Endothelial cell of hepatic sinusoid (primary cell): ENCODE results near the gene CST9L.

Experiments
- in situ Hi-C: cut with HindIII; loops from 2 replicates; pipeline ENCODE4 v1.10.0; 2017; ENCODE audit warnings: low sequenced_read_pairs

Gene CST9L

DNA sequence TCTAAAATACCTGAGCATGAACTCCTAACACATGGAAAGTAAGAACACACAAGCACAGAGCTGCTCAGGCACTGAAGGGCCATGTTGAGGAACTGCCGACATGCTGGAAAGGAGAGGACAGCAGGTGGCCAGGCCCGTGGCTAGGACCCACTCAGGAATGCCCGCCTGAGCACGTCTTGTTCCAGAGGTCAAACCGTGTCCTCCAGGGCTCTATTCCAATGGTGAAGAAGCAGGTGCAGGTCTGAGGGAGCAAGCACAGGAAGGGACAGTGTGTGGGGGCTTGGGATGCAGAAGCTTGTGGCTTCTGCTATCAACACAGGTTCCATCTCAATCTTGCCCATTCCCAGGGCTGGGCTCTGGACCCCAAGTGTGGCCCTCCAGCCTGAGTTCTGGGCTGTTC is 20.7 kb downstream of the CST9L start:
- in situ Hi-C loops, result no loop called here

DNA sequence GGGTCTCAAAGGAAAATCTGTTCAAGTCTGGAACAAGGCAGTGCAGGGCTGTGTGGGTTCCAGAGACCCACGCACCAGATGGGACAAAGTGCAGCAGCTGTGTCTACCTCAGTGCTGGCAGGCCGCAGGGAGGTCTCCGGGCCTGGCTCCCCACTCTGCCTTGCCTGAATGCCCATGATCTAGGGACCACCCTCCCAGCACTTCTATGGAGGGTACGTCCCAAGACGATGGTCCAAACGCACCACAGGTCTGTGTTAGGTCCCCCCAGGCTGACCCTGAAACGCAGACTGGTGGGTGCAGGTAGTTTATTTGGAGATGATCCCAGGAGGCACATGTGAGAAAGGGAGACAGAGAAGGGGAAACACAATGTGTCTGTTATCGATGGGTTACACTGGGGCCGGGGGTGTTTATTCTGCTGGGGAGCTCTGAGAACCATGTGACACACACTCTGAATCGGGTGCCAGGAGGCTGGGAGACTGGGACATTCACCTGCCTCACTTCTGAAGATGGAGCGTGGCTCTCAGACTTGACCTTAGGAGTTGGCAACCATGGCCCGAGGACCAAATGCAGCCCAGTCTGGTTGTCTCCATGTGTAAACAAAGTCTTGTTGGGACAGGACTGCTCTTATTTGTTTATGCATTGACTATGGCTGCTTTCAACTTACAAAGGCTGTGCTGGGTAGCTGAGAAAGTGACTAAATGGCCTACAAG is 21.7 kb downstream of the CST9L start:
- in situ Hi-C loops, result no loop called here

DNA sequence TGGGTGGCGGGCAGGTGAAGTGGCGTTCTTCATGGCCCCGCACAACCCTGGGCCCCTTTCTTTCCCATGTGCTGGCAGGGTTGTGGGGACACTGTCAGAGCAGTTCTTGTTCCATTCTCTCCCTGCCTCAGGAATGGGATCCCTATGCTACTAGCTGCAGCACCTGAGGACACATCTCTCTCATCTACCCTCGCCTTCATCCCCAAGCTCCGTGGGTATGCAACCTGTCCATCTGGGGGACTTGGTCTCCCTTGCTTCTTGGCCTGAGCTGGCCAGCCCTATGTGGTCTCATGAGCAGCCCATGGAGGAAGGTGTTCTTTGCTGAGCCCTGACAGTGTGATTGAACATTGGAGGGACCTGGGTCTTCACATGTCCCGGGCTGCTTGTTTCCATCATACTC is 24.2 kb downstream of the CST9L start:
- in situ Hi-C loops, result no loop called here

DNA sequence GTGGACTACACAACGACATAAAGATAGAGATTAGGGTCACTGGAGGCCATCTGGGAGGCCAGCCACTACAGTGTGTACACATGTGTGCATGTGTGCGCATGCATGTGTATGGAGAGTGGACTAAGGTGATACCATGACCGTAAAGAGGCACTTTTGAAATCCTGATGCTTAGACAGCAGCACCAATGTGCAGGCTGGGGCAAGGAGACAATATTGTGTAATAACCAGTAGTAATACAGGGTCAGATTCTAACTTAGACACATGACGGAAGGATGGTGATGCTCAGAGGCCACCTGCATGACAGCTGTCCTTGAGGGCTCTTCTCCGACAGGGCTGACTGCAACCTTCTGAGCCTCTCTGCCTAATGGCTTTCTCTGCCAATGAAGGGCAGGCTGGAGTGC is 25.5 kb downstream of the CST9L start:
- in situ Hi-C loops, result no loop called here

DNA sequence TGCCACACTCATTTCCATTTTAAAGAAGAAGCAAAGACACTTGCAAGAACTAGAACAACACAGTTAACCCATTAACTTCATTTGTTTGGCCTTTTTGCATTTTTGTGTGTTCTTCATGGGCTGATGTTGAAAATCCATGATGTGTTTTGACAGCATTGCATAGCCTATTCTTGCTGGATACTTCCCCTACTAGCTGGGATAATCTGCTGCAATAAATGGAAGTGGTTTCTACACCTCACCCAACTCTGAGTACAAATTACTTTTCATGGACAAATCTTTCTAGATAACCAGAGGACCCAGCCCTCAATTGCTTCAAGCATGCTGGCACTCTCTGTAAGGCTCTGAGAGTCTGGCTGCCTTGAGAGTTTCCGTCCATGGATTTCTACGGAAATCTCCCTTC is 26.5 kb downstream of the CST9L start:
- in situ Hi-C loops, result no loop called here

DNA sequence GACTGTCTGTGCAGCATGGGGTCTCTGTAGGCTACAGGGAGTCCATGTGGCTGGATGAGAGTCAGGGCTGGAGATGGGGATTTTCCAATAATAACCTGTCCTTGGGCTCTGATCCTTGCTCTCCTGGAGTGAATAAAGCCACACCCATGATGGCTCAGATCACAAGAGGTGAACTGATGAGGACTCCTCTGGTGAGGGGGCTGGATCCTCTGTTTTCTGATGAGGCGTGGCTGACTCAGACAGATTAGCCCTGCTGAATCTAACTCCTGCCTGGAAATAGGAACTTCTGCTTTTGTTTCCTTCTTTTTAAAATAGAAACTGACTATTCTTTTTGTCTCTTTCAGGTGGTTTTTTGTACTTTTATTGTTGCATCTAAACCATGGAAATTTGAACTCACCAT is 27.0 kb downstream of the CST9L start:
- in situ Hi-C loops, result no loop called here

DNA sequence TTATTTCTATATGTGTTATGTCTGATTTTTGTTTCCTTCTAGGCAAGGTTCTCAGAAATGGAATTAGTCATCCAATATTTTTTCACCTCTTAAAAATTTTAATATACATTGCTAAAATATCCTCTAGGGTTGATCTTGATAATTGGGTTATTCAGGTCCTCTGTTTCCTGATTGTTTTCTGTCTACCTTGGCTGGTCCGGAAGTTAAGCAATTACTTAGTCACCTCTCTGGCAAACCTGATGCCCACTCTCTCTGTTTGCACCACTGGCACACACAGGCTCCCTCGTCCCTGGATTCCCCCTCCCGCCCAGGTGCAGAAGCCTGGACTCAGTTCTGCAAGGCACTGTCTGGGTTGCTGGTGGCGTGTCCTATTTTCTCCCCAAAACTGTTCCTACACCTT is 27.7 kb downstream of the CST9L start:
- in situ Hi-C loops, result no loop called here

DNA sequence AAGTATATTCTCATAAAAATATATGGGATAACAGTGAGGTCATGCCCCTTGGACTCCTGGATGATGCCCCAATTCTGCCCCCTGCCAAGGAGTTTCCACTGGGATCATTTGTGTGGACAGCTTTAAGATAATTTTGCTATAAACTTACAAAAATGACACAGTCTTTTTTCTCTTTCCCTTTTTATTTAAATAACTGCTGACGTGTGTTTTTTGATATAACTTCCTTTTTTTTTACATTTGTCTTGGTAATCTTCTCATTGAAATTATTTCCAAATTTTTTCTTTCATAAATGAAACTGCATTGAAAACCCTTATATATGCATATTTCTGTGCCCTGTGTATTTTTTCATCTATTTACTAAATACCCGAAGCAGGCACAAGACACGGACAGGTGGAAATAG is 31.3 kb downstream of the CST9L start:
- in situ Hi-C loops, result no loop called here

DNA sequence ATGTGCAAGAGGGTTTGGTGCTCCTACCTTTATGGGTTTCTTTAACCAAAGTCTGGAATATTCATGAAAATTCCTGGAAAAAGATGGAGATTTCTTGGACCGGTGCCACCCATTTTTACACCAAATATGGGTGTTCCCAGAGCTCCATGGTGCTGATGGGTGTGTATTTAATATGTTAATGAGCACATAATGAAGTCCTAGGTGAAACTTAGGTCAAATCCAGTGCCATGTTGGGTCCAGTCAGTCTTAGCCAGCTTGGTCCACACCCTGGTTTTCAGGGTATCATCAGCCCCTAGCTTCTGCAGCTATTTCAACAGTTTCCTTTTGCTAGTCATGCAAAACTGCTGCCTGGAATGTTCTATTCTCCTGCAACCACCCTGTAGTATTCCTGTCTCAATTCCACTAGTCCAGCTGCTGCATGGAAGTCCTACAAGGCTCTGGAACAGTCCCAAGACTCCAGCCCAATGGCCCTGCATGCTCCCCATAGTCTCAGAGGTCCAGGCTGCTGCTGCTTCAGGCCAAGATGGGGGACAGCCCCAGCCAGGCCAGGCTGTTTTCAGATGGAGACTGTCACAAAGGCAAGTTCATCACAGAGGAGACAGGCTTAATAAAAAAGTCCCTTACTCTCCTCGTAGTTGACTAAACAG is 31.8 kb downstream of the CST9L start:
- in situ Hi-C loops, result no loop called here

DNA sequence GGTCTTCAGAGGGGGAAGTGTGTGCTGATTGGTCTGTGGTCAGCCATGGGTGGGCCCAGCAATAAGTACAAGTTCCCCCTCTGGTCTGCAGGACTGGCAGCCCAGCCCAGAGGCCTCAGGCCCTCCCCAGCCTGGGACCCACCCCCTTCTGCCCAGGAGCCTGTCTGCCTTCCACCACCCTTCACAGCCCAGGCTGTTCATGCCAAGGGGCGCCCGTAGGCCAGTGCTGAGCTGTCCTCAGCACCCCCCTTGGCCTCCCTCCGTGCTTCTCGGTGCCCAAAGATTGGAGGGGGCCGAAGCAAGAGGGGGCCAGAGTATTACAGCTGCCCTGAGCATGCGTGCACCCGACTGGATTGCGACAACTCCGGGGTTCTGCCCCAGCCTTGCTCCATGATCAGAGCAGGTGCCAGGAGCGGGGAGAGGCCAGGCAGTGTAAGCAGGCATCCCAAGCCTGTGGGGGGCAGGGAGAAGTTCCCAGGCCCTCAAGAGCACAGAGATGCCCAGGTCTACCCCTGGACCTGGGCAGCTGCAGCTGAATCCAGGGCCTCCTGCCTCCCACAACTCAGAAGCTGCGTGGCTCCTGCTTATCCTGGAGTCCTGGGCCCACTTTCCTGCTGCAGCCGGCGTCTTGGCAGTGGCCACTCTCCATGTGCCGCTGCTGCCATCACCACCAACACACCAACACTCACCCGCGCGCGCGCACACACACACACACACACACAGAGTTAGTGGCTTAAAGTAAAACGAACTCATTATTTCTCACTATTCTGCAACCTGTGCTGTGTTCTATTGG is 33.3 kb downstream of the CST9L start:
- in situ Hi-C loops, result no loop called here

DNA sequence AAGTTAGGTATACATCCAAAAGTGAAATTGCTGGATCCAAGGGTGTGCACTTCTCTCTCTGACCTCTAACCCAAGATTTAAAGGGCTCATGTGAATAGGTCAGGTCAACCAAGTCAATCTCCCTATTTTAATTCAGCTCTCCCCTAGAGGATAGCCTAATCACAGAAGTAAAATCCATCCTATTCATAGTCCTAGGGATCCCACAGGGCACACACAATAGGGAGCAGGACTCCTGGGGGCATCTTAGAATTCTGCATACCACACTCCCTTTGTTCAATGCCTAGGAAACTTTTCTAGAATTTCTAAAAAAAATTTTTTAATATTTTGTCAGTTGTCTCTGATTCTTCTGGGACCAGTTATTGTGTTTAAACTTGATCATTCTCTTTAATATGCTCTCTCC is 35.1 kb downstream of the CST9L start:
- in situ Hi-C loops, result no loop called here

DNA sequence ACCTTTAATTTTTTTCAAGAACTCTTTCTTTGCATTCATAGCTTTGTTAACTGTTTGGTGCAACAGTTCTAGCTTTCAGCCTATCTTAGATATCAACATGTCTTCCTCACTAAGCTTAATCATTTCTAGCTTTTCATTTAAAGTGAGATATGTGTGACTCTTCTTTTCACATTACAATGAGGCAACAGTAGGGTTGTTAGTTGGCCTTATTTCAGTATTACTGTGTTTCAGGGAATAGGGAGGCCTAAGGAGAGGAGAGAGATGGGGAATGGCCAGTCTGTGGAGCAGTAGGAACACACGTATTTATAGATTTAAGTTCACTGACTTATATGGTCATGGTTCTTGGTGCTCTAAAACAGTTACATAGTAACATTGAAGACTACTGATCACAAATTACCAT is 35.8 kb downstream of the CST9L start:
- in situ Hi-C loops, result no loop called here

DNA sequence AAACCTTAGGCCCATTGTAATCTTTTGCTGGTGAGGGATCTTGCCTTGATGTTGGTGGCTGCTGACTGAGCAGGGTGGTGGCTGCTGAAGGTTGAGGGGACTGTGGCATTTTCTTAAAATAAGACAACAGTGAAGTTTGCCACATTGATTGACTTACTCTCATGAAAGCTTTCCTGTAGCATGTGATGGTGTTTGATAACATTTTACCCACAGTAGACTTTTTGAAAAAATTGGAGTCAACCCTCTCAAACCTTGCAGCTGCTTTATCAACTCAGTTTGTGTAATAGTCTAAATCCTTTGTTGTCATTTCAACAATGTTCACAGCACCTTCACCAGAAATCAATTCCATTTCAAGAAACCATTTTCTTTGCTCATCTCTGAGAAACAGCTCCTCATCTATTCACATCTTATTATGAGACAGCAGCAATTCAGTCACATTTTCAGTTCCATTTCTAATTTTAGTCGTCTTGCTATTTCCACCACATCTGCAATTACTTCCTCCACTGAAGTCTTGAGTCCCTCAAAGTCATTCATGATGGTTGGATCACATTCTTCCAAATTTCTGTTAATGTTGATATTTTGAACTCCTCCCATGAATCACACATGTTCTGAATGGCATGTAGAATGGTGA is 37.2 kb downstream of the CST9L start:
- in situ Hi-C loops, result no loop called here

DNA sequence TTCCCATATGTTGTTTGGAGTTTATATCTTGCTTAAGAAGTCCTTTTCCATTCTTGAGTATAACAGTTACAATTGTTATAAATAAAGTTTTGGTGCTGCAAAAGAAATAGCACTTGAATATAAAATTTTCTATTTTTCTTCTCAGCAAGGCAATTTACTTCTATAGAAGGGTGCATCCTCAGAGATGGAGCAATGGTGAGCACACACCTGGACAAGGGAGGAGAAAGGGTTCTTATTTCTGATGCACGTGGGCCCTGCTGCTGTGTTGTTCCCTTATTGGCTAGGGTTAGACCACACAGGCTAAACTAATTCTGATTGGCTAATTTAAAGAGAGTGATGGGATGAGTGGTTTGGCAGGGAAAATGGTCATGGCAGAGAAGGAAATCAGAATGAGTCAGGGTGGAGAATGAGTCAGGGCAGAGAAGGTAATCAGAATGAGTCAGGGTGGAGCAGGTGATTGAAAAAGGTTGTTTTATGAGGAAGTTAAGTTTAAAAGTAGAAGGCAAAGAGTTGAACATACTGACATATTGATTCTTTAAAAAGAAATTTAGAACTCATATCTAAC is 39.3 kb downstream of the CST9L start:
- in situ Hi-C loops, result no loop called here

DNA sequence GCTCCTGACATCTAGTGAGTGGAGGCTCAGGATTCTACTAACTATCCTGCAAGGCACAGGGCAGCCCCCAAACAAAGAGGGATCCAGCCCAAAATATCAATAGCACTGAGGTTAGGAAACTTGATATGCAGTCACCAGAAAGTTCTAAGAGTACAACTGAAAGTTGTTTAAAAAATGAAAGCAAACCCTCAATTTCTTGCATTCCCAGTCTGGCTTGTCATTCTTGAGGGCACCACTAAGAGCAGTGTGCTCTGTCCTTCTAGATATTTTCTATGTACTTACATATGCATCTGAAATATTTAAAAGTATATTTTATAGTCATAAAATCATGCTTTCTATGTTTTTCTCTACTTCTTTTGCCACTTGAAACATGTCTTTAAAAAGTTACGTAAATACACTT is 41.4 kb downstream of the CST9L start:
- in situ Hi-C loops, result no loop called here

DNA sequence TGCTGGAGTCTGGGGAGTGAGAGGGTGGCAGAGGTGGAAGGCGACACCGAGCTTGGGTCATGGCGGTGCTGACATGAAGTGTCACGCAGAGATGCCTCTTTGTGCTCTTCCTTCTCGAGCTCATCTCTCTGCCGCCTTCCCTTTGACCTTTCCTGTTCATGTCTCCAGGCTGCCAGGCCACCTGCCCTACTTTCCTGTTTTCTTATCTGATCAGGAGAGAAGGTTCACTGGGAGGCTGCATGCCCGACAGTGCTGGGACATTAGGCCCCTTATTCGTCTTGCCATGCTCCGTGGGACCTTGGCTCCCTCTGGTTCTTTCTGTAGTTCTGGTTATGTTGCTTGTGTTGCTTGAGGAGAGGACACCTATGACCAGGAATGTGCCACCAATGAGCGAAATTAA is 44.1 kb downstream of the CST9L start:
- in situ Hi-C loops, result no loop called here

DNA sequence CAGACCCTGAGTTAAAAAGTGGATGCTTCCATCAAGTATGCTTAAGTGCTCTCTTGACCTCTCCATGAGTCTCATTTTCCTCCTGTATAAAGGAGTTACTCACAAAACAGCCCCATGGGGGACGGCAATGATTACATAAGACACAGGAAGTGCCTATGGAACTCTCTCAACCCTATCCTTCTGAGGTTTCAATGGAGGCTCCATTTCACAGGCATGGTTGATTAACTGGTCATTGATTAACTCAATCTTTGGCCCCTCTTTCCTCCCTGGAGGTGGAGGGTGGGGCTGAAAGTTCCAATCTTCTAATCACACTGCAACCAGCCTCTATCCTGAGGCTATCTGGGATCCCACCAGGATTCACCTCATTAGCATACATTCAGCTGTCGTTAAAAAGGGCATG is 48.1 kb downstream of the CST9L start:
- in situ Hi-C loops, result no loop called here

DNA sequence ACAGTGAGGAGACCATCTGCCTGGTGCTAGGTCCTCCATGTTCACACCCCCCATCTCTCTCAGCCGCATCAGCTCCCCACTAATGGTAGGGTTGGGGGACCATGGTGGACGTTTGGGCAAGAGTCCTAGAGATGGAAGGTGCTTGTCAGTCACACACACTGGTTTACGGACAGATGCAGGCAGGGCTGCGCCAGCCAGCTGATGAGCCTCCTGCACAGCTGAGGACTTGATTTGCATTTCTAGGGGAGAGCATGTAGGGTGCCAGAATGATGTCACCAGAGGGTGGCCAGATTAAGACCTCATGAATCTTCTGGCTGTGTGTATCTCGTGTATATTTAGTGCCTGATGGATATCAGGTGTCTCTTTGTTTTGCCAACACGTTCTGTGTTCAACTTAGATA is 48.7 kb downstream of the CST9L start:
- in situ Hi-C loops, result no loop called here

DNA sequence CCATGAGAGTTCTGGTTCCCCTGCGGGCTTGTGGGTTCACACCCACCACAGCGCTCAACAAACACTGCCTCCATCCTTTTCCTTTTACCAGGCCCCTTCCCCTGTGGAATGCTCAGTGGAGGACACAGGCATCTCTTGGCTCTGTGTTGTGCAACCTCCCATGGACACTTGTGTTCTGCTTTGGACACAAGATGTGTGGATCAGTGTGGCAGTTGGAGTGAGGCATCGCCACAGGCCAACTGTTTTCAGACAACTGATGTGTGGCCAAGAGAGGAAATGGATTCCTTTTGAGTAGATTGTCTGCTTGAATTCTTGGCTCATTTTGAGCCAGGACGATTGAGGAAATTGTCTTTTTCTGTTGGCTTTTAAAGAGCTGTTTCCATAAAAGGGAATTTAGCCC is 50.6 kb downstream of the CST9L start:
- in situ Hi-C loops, result no loop called here

DNA sequence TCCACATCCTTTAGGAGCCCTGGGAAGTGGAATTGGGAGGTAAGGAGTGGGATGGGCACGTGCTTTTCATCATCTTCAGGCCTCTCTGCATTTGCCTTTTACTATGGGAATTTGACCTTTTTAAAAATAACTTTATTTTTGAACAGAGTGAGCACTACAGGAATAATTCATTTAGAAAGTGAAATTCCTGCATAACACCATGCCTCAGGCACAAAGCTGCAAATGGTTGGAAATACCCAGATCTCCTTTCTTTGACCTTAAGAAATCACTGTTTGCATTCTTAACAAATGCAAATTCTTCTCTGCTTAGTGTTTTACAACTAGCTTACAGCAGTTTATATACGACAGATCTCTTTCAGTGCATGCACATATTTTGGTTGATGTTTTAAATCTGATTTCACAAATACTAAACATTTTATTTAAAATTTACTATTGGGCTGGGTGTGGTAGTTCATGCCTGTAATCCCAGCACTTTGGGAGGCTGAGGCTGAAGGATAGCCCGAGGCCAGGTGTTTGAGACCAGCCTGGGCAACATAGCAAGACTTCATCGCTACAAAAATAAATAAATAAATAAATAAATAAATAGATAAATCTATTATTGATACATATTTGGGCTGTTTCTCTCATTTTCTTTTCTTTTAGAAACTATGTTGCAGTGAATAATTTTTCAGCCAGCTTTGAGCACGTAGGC is 52.9 kb downstream of the CST9L start:
- in situ Hi-C loops, result no loop called here

DNA sequence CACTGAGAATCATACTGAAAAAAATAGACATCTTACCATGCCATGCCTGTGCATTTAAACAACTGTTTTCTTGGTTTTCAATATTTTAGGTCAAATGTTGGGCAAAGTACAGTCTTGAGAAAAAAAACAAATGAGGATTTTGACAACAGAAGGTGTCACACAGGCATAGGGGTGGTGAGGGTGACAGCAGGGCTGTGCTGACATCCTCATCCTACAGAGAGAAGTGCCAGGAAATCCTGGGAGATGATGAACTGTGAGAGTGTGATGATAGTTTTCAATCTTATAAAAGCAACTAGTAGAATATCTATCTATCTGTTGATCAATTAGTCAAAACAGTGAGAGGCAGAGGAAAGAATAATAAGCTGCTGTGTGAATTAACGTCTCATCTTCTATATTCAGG is 53.4 kb downstream of the CST9L start:
- in situ Hi-C loops, result no loop called here
